ENCODE measurements around the gene PF4V1.

DNA sequence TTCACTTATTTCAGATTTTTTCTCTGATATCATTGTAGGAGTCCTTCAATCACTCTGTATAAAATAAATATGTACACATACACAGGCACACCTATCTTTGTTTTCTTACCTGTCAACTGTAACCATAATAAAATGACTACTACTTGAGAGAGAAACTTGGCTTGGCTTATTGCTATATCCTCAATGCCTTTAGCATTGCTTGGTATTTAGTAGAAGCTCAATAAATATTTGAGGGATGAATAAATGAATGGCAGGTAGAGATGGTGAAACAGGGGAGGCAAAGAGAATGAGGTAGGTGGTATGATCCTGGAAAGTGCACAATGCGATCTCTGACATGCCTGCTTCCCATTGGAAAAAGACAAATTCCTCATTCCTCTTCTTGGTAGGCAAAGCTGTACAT is 38.4 kb upstream of the PF4V1 start:
- TF ChIP-seq, protein P1, sequence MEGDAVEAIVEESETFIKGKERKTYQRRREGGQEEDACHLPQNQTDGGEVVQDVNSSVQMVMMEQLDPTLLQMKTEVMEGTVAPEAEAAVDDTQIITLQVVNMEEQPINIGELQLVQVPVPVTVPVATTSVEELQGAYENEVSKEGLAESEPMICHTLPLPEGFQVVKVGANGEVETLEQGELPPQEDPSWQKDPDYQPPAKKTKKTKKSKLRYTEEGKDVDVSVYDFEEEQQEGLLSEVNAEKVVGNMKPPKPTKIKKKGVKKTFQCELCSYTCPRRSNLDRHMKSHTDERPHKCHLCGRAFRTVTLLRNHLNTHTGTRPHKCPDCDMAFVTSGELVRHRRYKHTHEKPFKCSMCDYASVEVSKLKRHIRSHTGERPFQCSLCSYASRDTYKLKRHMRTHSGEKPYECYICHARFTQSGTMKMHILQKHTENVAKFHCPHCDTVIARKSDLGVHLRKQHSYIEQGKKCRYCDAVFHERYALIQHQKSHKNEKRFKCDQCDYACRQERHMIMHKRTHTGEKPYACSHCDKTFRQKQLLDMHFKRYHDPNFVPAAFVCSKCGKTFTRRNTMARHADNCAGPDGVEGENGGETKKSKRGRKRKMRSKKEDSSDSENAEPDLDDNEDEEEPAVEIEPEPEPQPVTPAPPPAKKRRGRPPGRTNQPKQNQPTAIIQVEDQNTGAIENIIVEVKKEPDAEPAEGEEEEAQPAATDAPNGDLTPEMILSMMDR (IDR thresholded peaks at IDR 0.05), result no peak
- TF ChIP-seq EP300 (IDR thresholded peaks at IDR 0.05) (no peak), MAZ (IDR thresholded peaks at IDR 0.05; ENCODE audit: borderline replicate concordance, low read depth, low read length) (no peak), CBX2 (IDR thresholded peaks at IDR 0.05; ENCODE audit: borderline replicate concordance, low read depth) (no peak), FOSL2 (IDR thresholded peaks at IDR 0.05) (no peak), FOSL2 (CRISPR knock-in tag; IDR thresholded peaks at IDR 0.05) (no peak), MAFK (IDR thresholded peaks at IDR 0.05; ENCODE audit: partially characterized antibody) (no peak), POLR2A (IDR thresholded peaks at IDR 0.05; ENCODE audit: low read length) (no peak)
- TF ChIP-seq, protein P2, sequence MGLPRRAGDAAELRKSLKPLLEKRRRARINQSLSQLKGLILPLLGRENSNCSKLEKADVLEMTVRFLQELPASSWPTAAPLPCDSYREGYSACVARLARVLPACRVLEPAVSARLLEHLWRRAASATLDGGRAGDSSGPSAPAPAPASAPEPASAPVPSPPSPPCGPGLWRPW (IDR thresholded peaks at IDR 0.05), result no peak

Data from A549 (cell line).